Hair follicle dermal papilla cell (primary cell): Measurements from ENCODE around the gene MOSMO. TPM values are rescaled to one million over a fixed set of nuclear protein-coding genes. Genes with fewer than 3 reads are reported as not detected.

Experiments used
- total RNA-seq: library from RNA; depleted of rRNA; stranded (reverse); fragments of >200 nt; gene quantifications from 2 replicates; pipeline ENCODE4 v1.2.3, GENCODE V29; 2012

The MOSMO gene
- 16.0 and 21.1 TPM in 2 replicates for total RNA-seq

DNA sequence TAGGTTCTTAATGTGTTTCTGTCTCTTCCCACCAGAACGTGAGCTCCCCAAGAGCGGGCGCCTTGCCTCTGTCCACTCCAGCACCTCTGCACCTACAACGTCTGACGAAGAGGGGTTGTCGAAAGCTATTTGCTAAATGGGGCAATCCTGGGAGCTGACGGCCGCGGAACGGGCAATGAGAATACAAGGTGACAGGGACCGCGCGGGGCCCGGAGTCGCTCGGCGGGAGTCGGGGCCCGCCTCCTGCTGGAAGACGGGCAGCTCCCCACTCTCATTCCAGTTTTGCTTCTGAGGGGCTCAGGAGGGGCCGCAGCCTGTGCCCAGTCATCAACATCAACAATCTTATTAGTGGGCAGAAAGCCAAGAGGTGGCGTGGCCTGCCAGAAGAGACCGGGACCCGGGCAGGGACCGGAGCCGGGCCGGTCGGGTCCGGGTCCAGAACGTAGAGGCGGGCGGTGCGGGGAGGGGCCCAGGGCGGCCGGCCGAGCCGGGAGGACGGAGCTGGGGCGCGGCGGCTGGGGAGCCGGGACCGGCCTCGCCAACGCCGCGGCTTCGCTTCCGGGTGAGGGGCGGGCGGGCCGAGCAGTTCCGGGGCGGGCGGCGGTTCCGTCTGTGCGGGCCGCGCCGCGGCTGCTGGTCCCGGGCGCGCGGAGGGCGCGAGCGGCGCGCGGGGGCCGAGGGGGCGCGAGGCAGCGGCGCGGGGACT is at the start of gene MOSMO:
Gene MOSMO (plus strand): TSS at position 603 of the 706 bp plus-strand sequence. CDS start 191 bp downstream, outside the sequence.

GRCh38 chr16:22092143-22092933 is 84.4 kb downstream of the MOSMO start, which contains the start of gene VWA3A:
Gene VWA3A (plus strand): TSS chr16:22092541. CDS start chr16:22092638, 97 bp downstream.

Other genes starting within 250 kb of the MOSMO start
- 30.4 and 56.1 TPM in 2 replicates for gene NPIPB4, start 150.4 kb upstream of the MOSMO start, total RNA-seq
- gene UQCRC2, start 54.8 kb upstream of the MOSMO start, total RNA-seq = 139 and 142 TPM in 2 replicates
- gene PDZD9, start 7.0 kb upstream of the MOSMO start, total RNA-seq = not detected in 2 replicates
- gene VWA3A, start 84.4 kb downstream of the MOSMO start, total RNA-seq = 0.24 and 0.32 TPM in 2 replicates
- not detected in 2 replicates for gene SDR42E2, start 154.4 kb downstream of the MOSMO start, total RNA-seq
- gene EEF2K, start 198.2 kb downstream of the MOSMO start, total RNA-seq = 25.3 and 41.4 TPM in 2 replicates